GM19025 (cell line): ENCODE data around the gene SLC35F1.
"Not testable (repeated sequence)": the region's sequence is repeated elsewhere in the genome, so short reads cannot be mapped to it uniquely, and the experiment has no call there.

Experiments
- ATAC-seq: cut with Tn5 transposase; IDR thresholded peaks from one replicate; pipeline ENCODE4 v1.9.1; 2021; ENCODE audit warnings: mild to moderate bottlenecking, low read depth, moderate library complexity; ENCODE audit not compliant: unreplicated experiment

SLC35F1 gene

GRCh38 chr6:117906958-117907600, at the start of gene SLC35F1:
Gene SLC35F1, plus strand, starts transcription at chr6:117907264.
- peak; percentile 68 for ATAC-seq

- ATAC-seq, result not testable (repeated sequence)
Measured at GRCh38 chr6:117858601-117859000, 48.5 kb upstream of the SLC35F1 start.

- ATAC-seq, result no peak
Measured at GRCh38 chr6:117861545-117861944, 45.5 kb upstream of the SLC35F1 start.

GRCh38 chr6:117866561-117866960, 40.5 kb upstream of the SLC35F1 start:
- no peak for ATAC-seq

- peak; percentile 92 for ATAC-seq
Measured at GRCh38 chr6:117870486-117871242, 36.4 kb upstream of the SLC35F1 start.

GRCh38 chr6:117880824-117881223, 26.2 kb upstream of the SLC35F1 start:
- no peak for ATAC-seq

- ATAC-seq, result no peak
Measured at GRCh38 chr6:117890172-117890571, 16.9 kb upstream of the SLC35F1 start.

- ATAC-seq, result peak; percentile 30
Measured at GRCh38 chr6:117906507-117906957, 532 bp upstream of the SLC35F1 start.

- ATAC-seq, result peak; percentile 19
Measured at GRCh38 chr6:117907601-117908245, 659 bp downstream of the SLC35F1 start.

- ATAC-seq, result no peak
Measured at GRCh38 chr6:117908246-117909068, 1.4 kb downstream of the SLC35F1 start.

GRCh38 chr6:117909638-117910037, 2.6 kb downstream of the SLC35F1 start:
- ATAC-seq, result no peak

GRCh38 chr6:117910549-117910948, 3.5 kb downstream of the SLC35F1 start:
- no peak for ATAC-seq

- no peak for ATAC-seq
Measured at GRCh38 chr6:117911150-117911549, 4.1 kb downstream of the SLC35F1 start.

GRCh38 chr6:117911660-117912059, 4.6 kb downstream of the SLC35F1 start:
- no peak for ATAC-seq

GRCh38 chr6:117915846-117916245, 8.8 kb downstream of the SLC35F1 start:
- ATAC-seq, result no peak

GRCh38 chr6:117916483-117916882, 9.4 kb downstream of the SLC35F1 start:
- no peak for ATAC-seq

GRCh38 chr6:117917176-117917575, 10.1 kb downstream of the SLC35F1 start:
- ATAC-seq, result no peak

GRCh38 chr6:117918454-117918853, 11.4 kb downstream of the SLC35F1 start:
- no peak for ATAC-seq

- no peak for ATAC-seq
Measured at GRCh38 chr6:117919275-117919674, 12.2 kb downstream of the SLC35F1 start.
